Spleen (tissue), 7 donors: Measurements from ENCODE around the gene ABCA1.

Source experiments
- CTCF ChIP-seq, 11 experiments: fragments of 200-600 bp in 7 of 11; fragments of 450-650 bp in 4 of 11; sonication (generic) in 4 of 11; IDR thresholded peaks in 8 of 11; conservative IDR thresholded peaks in 3 of 11; 1 replicate in 7 of 11; 2 replicates in 4 of 11; pipeline versions ENCODE4 v1.4.0 to v1.8.0; 2016 to 2021; ENCODE audit warnings: antibody characterized with exemption in 11 of 11, inconsistent platforms in 4 of 11, mild to moderate bottlenecking in 1 of 11
- POLR2A ChIP-seq, 3 donors: fragments of 450-650 bp; IDR thresholded peaks; one replicate each; pipeline ENCODE4 v1.5.1; 2017; ENCODE audit warnings: antibody characterized with exemption in 3 of 3, mild to moderate bottlenecking in 1 of 3
- POLR2AphosphoS5 ChIP-seq, 3 donors: sonication (generic); formaldehyde crosslinking; IDR thresholded peaks; one replicate each; pipeline ENCODE4 v1.5.1; 2017; ENCODE audit warnings: antibody characterized with exemption in 3 of 3
- donor health status: DM: no; HTN: no; CAD: no; lungs with moderate emphysema.
- donor health status: DM: no; HTN: no; CAD: no.
- donor health status: DM: no; HTN: no; CAD: no.

- TF ChIP-seq CTCF (IDR thresholded peaks at IDR 0.05 in 8 of 11, conservative IDR thresholded peaks at IDR 0.05 in 3 of 11) = no peak
- TF ChIP-seq POLR2A (IDR thresholded peaks at IDR 0.05) = no peak
- TF ChIP-seq POLR2AphosphoS5 (IDR thresholded peaks at IDR 0.05) = peak in 1 of 3 donors; percentile 38
Measured at GRCh38 chr9:104833696-104834095, 94.3 kb downstream of the ABCA1 start.
